CD14-positive monocyte (primary cell): Measurements from ENCODE around the gene FBRS. TPM values are rescaled to one million over a fixed set of nuclear protein-coding genes. Genes with fewer than 3 reads are reported as not detected.
A peak's percentile ranks its signal among the peaks of the same experiment; 100 is the strongest.

Experiments used
- DNase-seq, 3 donors: peaks; one replicate each; pipeline ENCODE4 v3.0.0-alpha.2; 2011 to 2022
- H2AFZ ChIP-seq: 2 replicates; pipeline ENCODE4 v1.6.0; 2012; ENCODE audit warnings: mild to moderate bottlenecking, low read depth, low read length, inconsistent platforms; ENCODE audit not compliant: insufficient read depth, poor library complexity, severe bottlenecking
- H3K27ac ChIP-seq, 2 donors: 1 replicate in 1 of 2; 2 replicates in 1 of 2; pipeline ENCODE4 v1.5.1; 2012 to 2013; ENCODE audit warnings: low read length in 2 of 2, control low read depth in 1 of 2, inconsistent platforms in 1 of 2, low read depth in 1 of 2, mild to moderate bottlenecking in 1 of 2
- H3K27me3 ChIP-seq, 2 donors: one replicate each; pipeline versions ENCODE4 v1.6.0 to v1.6.1; 2011 to 2013; ENCODE audit warnings: low read length in 2 of 2; ENCODE audit not compliant: control insufficient read depth in 2 of 2, insufficient read depth in 2 of 2
- H3K36me3 ChIP-seq, 2 donors: replicated peaks in 1 of 2; 1 replicate in 1 of 2; 2 replicates in 1 of 2; pipeline versions ENCODE4 v1.5.1 to v1.6.1; 2012 to 2013; ENCODE audit warnings: low read length in 2 of 2, control low read depth in 1 of 2, inconsistent platforms in 1 of 2, mild to moderate bottlenecking in 1 of 2; ENCODE audit not compliant: insufficient read depth in 2 of 2, control insufficient read depth in 1 of 2
- H3K4me1 ChIP-seq, 2 donors: 1 replicate in 1 of 2; 2 replicates in 1 of 2; pipeline versions ENCODE4 v1.5.1 to v1.6.1; 2012 to 2013; ENCODE audit warnings: low read length in 2 of 2, control low read depth in 1 of 2, inconsistent platforms in 1 of 2, mild to moderate bottlenecking in 1 of 2, moderate library complexity in 1 of 2; ENCODE audit not compliant: insufficient read depth in 2 of 2, control insufficient read depth in 1 of 2
- H3K4me2 ChIP-seq: replicated peaks from 2 replicates; pipeline ENCODE3; 2012; ENCODE audit warnings: low read length, moderate library complexity, mild to moderate bottlenecking; ENCODE audit not compliant: poor library complexity, severe bottlenecking; ENCODE audit errors: extremely low read depth
- H3K4me3 ChIP-seq, 3 experiments: fragments of 200-600 bp in 1 of 3; sonication (generic) in 1 of 3; replicated peaks in 1 of 3; 1 replicate in 2 of 3; 2 replicates in 1 of 3; pipeline ENCODE4 v1.5.1; 2011 to 2013; ENCODE audit warnings: low read length in 3 of 3, mild to moderate bottlenecking in 3 of 3, control low read depth in 2 of 3, low read depth in 2 of 3, inconsistent platforms in 1 of 3, moderate library complexity in 1 of 3
- H3K79me2 ChIP-seq: 2 replicates; pipeline ENCODE4 v1.6.0; 2012; ENCODE audit warnings: mild to moderate bottlenecking, control low read depth, inconsistent platforms, low read length, moderate library complexity; ENCODE audit not compliant: insufficient read depth
- H3K9ac ChIP-seq: 2 replicates; pipeline ENCODE4 v1.6.0; 2017; ENCODE audit warnings: low read length, mild to moderate bottlenecking; ENCODE audit not compliant: insufficient read depth, poor library complexity, severe bottlenecking
- H3K9me3 ChIP-seq, 2 donors: replicated peaks in 1 of 2; 1 replicate in 1 of 2; 2 replicates in 1 of 2; pipeline versions ENCODE4 v1.5.1 to v1.6.1; 2012 to 2013; ENCODE audit warnings: low read length in 2 of 2, control low read depth in 1 of 2; ENCODE audit not compliant: control insufficient read depth in 1 of 2, insufficient read depth in 1 of 2
- H4K20me1 ChIP-seq: 2 replicates; pipeline ENCODE4 v1.6.0; 2012; ENCODE audit warnings: mild to moderate bottlenecking, low read length, control low read depth, moderate library complexity; ENCODE audit not compliant: insufficient read depth
- H3K27ac Mint-ChIP-seq, 7 donors: one replicate each; pipeline ENCODE4 v1.8.0; 2020; ENCODE audit warnings: mild to moderate bottlenecking in 7 of 7, mixed read lengths in 7 of 7, moderate library complexity in 6 of 7, inconsistent platforms in 2 of 7
- H3K27me3 Mint-ChIP-seq, 3 donors: one replicate each; pipeline ENCODE4 v1.8.0; 2021 to 2022; ENCODE audit warnings: low read depth in 3 of 3, mild to moderate bottlenecking in 3 of 3, mixed read lengths in 3 of 3, moderate library complexity in 3 of 3, inconsistent platforms in 1 of 3
- H3K36me3 Mint-ChIP-seq, 2 donors: one replicate each; pipeline ENCODE4 v1.8.0; 2020; ENCODE audit warnings: mixed read lengths in 2 of 2, inconsistent platforms in 1 of 2, mild to moderate bottlenecking in 1 of 2
- H3K4me1 Mint-ChIP-seq: one replicate; pipeline ENCODE4 v1.8.0; 2020; ENCODE audit warnings: mild to moderate bottlenecking, mixed read lengths
- H3K4me3 Mint-ChIP-seq, 2 donors: one replicate each; pipeline ENCODE4 v1.8.0; 2020; ENCODE audit warnings: mild to moderate bottlenecking in 2 of 2, mixed read lengths in 2 of 2, moderate library complexity in 1 of 2
- H3K9me3 Mint-ChIP-seq, 7 donors: one replicate each; pipeline ENCODE4 v1.8.0; 2020 to 2022; ENCODE audit warnings: mixed read lengths in 7 of 7, mild to moderate bottlenecking in 6 of 7, moderate library complexity in 6 of 7, inconsistent platforms in 2 of 7
- CTCF ChIP-seq: fragments of 200-600 bp; IDR thresholded peaks from one replicate; pipeline ENCODE4 v1.8.0; 2022; ENCODE audit warnings: antibody characterized with exemption, mild to moderate bottlenecking
- WGBS: methylation state at CpG from one replicate; pipeline ENCODE4 v1.1.5; 2013; ENCODE audit warnings: missing lambda C conversion rate; ENCODE audit not compliant: insufficient coverage; 5-methylcytosine and 5-hydroxymethylcytosine counted together
- intact Hi-C, 2 donors: fragments of 100-400 bp; cut with micrococcal nuclease; formaldehyde crosslinking; loops; one replicate each; pipeline versions ENCODE4 v1.15.0 to v1.15.1; 2023
- polyA plus RNA-seq, 3 donors: library from polyadenylated mRNA; depleted of rRNA in 1 of 3; unstranded in 2 of 3; stranded (reverse) in 1 of 3; fragments of 300-500 nt in 2 of 3; fragments of >200 nt in 1 of 3; fragmentation: Illumina TruSeq in 2 of 3; gene quantifications; 1 replicate in 2 of 3; 2 replicates in 1 of 3; pipeline ENCODE4 v1.2.3, GENCODE V29; 2012 to 2021

FBRS gene
- polyA plus RNA-seq, 3 donors: 1.4 to 44.8 (median 2.1) TPM

GRCh38 chr16:30650369-30651123 is 7.7 kb upstream of the FBRS start, which contains the start of gene PRR14:
Gene PRR14 (plus strand): TSS chr16:30650960. CDS start chr16:30651646, 686 bp downstream.
- H3K9ac ChIP-seq: peak within 1 kb of the TSS; percentile 90
- H3K36me3 ChIP-seq: peaks cover 31 to 36% of the 10 kb centered on the region in 2 donors
- H3K4me2 ChIP-seq: peak within 1 kb of the TSS; percentile 79
- H4K20me1 ChIP-seq: peaks cover 19% of the 10 kb centered on the region
- H3K4me1 ChIP-seq: peaks cover 21 to 23% of the 10 kb centered on the region in 2 donors
- H3K27me3 Mint-ChIP-seq: peaks cover 0 to 3% (median 1%) of the 10 kb centered on the region in 3 donors
- H3K4me3 Mint-ChIP-seq: peak within 1 kb of the TSS; percentile 96 to 98
- H3K27me3 ChIP-seq: no peaks in the 10 kb centered on the region
- TF ChIP-seq CTCF: no peak
- peaks cover 30% of the 10 kb centered on the region for H3K79me2 ChIP-seq
- H3K36me3 Mint-ChIP-seq: peaks cover 30 to 35% of the 10 kb centered on the region in 2 donors
- peak within 1 kb of the TSS; percentile 76 to 90 (median 84) for H3K4me3 ChIP-seq
- peaks cover 0 to 2% (median 0%) of the 10 kb centered on the region in 7 donors for H3K9me3 Mint-ChIP-seq
- intact Hi-C loops: loop anchor here (2.0 to 10.0 kb wide), 3 partner anchors 48 to 276 kb away; partner anchors contain the start of genes FBXL19 (in 1 of the 2), MYL11 (in 1 of the 2), SRCAP (in 1 of the 2) and TBC1D10B (in 1 of the 2)
- peaks cover 28% of the 10 kb centered on the region for H3K4me1 Mint-ChIP-seq
- H3K27ac Mint-ChIP-seq: peak within 1 kb of the TSS; percentile 95 to 99 (median 98)
- peak within 1 kb of the TSS; percentile 99 for H2AFZ ChIP-seq
- DNase-seq: peak; percentile 100
- peak within 1 kb of the TSS; percentile 97 for H3K27ac ChIP-seq
- no peaks in the 10 kb centered on the region for H3K9me3 ChIP-seq
- under 1% methylated on average over 47 of the region's 53 CpGs for WGBS

GRCh38 chr16:30651124-30652004 is 6.9 kb upstream of the FBRS start:
- peaks cover 19% of the 10 kb centered on the region for H4K20me1 ChIP-seq
- H3K9ac ChIP-seq: peak overlapping the region; percentile 90
- H3K4me1 ChIP-seq: peaks cover 21 to 29% of the 10 kb centered on the region in 2 donors
- H3K27me3 ChIP-seq: no peaks in the 10 kb centered on the region
- H3K9me3 ChIP-seq: no peaks in the 10 kb centered on the region
- WGBS: under 1% methylated on average over 59 of the region's 71 CpGs
- peak overlapping the region; percentile 76 for H2AFZ ChIP-seq
- H3K9me3 Mint-ChIP-seq: peaks cover 0 to 2% (median 0%) of the 10 kb centered on the region in 7 donors
- H3K36me3 ChIP-seq: peaks cover 38 to 44% of the 10 kb centered on the region in 2 donors
- peak overlapping the region; percentile 97 for H3K27ac ChIP-seq
- peak overlapping the region; percentile 96 to 98 for H3K4me3 Mint-ChIP-seq
- peaks cover 31% of the 10 kb centered on the region for H3K4me1 Mint-ChIP-seq
- H3K4me2 ChIP-seq: peak overlapping the region; percentile 79
- H3K27ac Mint-ChIP-seq: peak overlapping the region; percentile 90 to 99 (median 98)
- peak overlapping the region; percentile 76 to 90 (median 84) for H3K4me3 ChIP-seq
- H3K79me2 ChIP-seq: peaks cover 30% of the 10 kb centered on the region
- peak; percentile 65 to 74 (median 69) for DNase-seq
- TF ChIP-seq CTCF: peak; percentile 91
- H3K36me3 Mint-ChIP-seq: peaks cover 38 to 43% of the 10 kb centered on the region in 2 donors
- peaks cover 0 to 3% (median 1%) of the 10 kb centered on the region in 3 donors for H3K27me3 Mint-ChIP-seq
- intact Hi-C loops: loop anchor here (2.0 to 10.0 kb wide), 3 partner anchors 47 to 277 kb away; partner anchors contain the start of genes FBXL19 (in 1 of the 2), MYL11 (in 1 of the 2), SRCAP (in 1 of the 2) and TBC1D10B (in 1 of the 2)
